ENCODE measurements around the gene TRANK1.

The TRANK1 gene

GRCh38 chr3:36864180-36865053 lies 80.4 kb downstream of the TRANK1 start:
- no peak for DNase-seq (ENCODE audit: low read depth)
- TF ChIP-seq CTCF (IDR thresholded peaks at IDR 0.05; ENCODE audit: insufficient read depth, low read depth, low read length, missing control alignments), result no peak
- H3K4me3 ChIP-seq (ENCODE audit: low read depth, low read length), result no peak overlapping the region

DNA sequence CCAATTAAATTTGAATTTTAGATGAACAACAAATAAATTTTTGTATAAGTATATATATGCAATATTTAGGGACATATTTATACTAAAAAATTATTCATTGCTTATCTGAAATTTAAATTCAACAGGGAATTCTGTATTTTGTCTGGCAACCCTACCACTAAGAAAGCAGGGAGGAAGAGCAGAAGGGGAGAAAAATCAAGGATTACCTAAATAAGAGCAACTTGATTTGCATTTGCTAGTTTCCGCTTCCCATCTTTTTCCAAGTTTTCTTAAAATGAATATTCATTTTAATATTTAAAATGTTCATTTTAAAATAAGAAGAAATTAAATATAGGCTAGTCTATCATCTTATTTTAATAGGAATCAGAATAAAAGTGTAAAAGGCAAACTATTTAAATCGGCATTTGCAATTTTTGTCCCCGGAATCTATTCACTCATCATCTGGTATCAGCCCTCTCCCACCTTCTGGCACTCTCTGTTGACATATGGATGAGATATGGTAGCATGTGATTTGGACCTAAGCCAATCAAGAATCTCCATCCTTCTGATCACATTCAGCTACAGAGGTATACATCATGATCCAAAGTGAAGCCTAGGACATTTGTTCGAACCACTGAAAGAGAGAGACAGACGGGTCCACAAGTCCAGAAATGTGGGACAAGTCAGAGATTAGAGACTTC lies 82.6 kb downstream of the TRANK1 start:
- DNase-seq (ENCODE audit: low read depth), result no peak
- H3K4me3 ChIP-seq (ENCODE audit: low read depth, low read length), result no peak overlapping the region
- TF ChIP-seq CTCF (IDR thresholded peaks at IDR 0.05; ENCODE audit: insufficient read depth, low read depth, low read length, missing control alignments), result no peak

- no peak overlapping the region for H3K4me3 ChIP-seq (ENCODE audit: low read depth, low read length)
- no peak for DNase-seq (ENCODE audit: low read depth)
- no peak for TF ChIP-seq CTCF (IDR thresholded peaks at IDR 0.05; ENCODE audit: insufficient read depth, low read depth, low read length, missing control alignments)
These were observed 85.4 kb downstream of the TRANK1 start for GRCh38 chr3:36859494-36859893.

GRCh38 chr3:36852071-36852470 lies 92.8 kb downstream of the TRANK1 start:
- no peak for DNase-seq (ENCODE audit: low read depth)
- no peak for TF ChIP-seq CTCF (IDR thresholded peaks at IDR 0.05; ENCODE audit: insufficient read depth, low read depth, low read length, missing control alignments)
- H3K4me3 ChIP-seq (ENCODE audit: low read depth, low read length), result no peak overlapping the region

GRCh38 chr3:36850743-36851142 lies 94.1 kb downstream of the TRANK1 start:
- TF ChIP-seq CTCF (IDR thresholded peaks at IDR 0.05; ENCODE audit: insufficient read depth, low read depth, low read length, missing control alignments), result no peak
- no peak for DNase-seq (ENCODE audit: low read depth)
- no peak overlapping the region for H3K4me3 ChIP-seq (ENCODE audit: low read depth, low read length)

DNA sequence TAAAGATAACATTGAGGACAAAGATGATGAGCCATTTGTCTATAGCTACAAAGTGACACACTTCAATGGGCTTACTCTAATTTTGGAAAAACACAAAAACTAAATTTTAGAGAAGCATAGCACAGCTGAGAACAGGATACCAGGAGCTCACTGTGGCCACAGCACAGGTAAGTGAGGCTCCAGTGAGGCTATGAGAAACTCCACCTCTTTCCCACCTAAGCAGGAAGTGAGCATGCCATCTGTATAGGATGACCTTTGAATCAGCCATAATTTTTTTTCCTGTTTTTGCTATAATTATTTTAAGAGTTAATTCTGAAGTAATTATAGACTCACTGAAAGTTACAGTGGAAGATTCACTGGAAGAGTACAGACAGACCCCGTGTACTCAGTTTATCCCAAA lies 98.4 kb downstream of the TRANK1 start:
- TF ChIP-seq CTCF (IDR thresholded peaks at IDR 0.05; ENCODE audit: insufficient read depth, low read depth, low read length, missing control alignments), result no peak
- no peak for DNase-seq (ENCODE audit: low read depth)
- no peak overlapping the region for H3K4me3 ChIP-seq (ENCODE audit: low read depth, low read length)
